Body of pancreas (tissue), 4 donors: ENCODE measurements around the gene GPBP1L1.

Experiments used
- POLR2A ChIP-seq, 3 donors: fragments of 450-650 bp; IDR thresholded peaks; one replicate each; pipeline ENCODE4 v1.6.1; 2016; ENCODE audit warnings: antibody characterized with exemption in 3 of 3, mild to moderate bottlenecking in 2 of 3
- TF ChIP-seq, protein P1 (sequence below), 7 experiments: fragments of 450-650 bp in 4 of 7; fragments of 200-600 bp in 3 of 7; sonication (generic) in 3 of 7; IDR thresholded peaks; one replicate each; pipeline ENCODE4 v1.5.1; 2016 to 2019; ENCODE audit warnings: antibody characterized with exemption in 7 of 7

DNA sequence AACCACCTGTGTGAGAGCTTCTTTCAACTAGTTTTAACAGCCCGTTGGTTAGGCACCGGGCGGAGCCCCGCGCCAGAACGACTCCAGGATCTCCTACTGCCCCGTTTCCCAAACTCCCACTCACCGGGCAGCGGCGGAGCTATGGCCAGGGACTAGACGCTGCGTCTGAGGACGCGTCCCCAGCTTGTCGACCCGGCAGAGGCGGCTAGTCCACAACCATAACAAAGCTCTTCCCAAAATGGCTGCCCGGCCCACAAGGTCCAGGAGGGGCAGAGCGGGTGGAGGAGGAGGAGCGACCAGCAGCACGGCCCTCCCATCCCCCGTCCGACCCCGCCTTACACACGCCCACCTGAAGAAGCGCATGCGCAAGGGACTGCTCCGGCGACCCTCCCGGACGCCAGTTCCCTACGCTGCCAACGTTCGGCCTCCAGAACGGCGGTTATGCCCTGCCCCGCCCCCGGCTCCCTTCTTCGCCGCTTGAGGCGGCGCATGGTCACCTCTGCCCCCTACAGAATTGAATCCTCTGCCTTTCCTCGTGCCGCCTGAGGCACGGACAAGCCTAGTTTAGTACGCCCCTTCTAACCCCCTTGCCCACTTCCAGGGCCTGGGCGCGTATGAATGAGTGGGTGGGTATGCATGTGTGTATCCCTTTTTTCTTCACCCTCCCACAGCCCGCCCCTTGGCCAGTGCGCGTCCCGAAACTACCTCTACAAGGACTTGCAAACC is at the start of gene GPBP1L1:
- TF ChIP-seq, protein P1, sequence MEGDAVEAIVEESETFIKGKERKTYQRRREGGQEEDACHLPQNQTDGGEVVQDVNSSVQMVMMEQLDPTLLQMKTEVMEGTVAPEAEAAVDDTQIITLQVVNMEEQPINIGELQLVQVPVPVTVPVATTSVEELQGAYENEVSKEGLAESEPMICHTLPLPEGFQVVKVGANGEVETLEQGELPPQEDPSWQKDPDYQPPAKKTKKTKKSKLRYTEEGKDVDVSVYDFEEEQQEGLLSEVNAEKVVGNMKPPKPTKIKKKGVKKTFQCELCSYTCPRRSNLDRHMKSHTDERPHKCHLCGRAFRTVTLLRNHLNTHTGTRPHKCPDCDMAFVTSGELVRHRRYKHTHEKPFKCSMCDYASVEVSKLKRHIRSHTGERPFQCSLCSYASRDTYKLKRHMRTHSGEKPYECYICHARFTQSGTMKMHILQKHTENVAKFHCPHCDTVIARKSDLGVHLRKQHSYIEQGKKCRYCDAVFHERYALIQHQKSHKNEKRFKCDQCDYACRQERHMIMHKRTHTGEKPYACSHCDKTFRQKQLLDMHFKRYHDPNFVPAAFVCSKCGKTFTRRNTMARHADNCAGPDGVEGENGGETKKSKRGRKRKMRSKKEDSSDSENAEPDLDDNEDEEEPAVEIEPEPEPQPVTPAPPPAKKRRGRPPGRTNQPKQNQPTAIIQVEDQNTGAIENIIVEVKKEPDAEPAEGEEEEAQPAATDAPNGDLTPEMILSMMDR (IDR thresholded peaks at IDR 0.05), result peak in 1 of 7 experiments; percentile 2
- peak; percentile 28 to 76 (median 67) for TF ChIP-seq POLR2A (IDR thresholded peaks at IDR 0.05)
